B cell (primary cell): ENCODE data around the gene UBA7. TPM values are rescaled to one million over a fixed set of nuclear protein-coding genes. Genes with fewer than 3 reads are reported as not detected.

ENCODE experiments used
- ATAC-seq: fragments of 200-7000 bp; cut with Tn5 transposase; one replicate; pipeline ENCODE4 v1.10.0; 2021; ENCODE audit warnings: low read depth, mild to moderate bottlenecking, moderate number of reproducible peaks, moderate library complexity
- CTCF ChIA-PET: fragments of 350-600 bp; sonication (Branson Sonifier 250); formaldehyde crosslinking; loops from one replicate; lab custom pipeline; 2021; ENCODE audit warnings: antibody characterized with exemption, inconsistent platforms; lab: Charles Lee
- POLR2A ChIA-PET: fragments of 350-600 bp; sonication (Branson Sonifier 250); formaldehyde crosslinking; loops from one replicate; lab custom pipeline; 2021; ENCODE audit warnings: antibody characterized with exemption; lab: Charles Lee
- DNase-seq: peaks from one replicate; pipeline ENCODE4 v3.0.0; 2013
- H2AFZ ChIP-seq: 2 replicates; pipeline ENCODE4 v1.6.1; 2012; ENCODE audit warnings: mild to moderate bottlenecking, low read depth, low read length; ENCODE audit not compliant: insufficient read depth, poor library complexity, severe bottlenecking
- H3K27ac ChIP-seq, 2 donors: 1 replicate in 1 of 2; 2 replicates in 1 of 2; pipeline ENCODE4 v1.5.1; 2012 to 2013; ENCODE audit warnings: low read length in 2 of 2, mild to moderate bottlenecking in 2 of 2, moderate library complexity in 1 of 2
- H3K27me3 ChIP-seq, 4 experiments: fragments of 200-600 bp in 1 of 4; sonication (generic) in 1 of 4; replicated peaks in 1 of 4; 1 replicate in 2 of 4; 2 replicates in 2 of 4; pipeline versions ENCODE4 v1.6.1 to v1.7.0; 2013 to 2016; ENCODE audit warnings: low read length in 3 of 4, mild to moderate bottlenecking in 2 of 4, mixed read lengths in 1 of 4, moderate library complexity in 1 of 4; ENCODE audit not compliant: insufficient read depth in 4 of 4, control insufficient read depth in 3 of 4; ENCODE audit errors: control extremely low read depth in 1 of 4
- H3K36me3 ChIP-seq, 2 experiments: replicated peaks in 1 of 2; 1 replicate in 1 of 2; 2 replicates in 1 of 2; pipeline versions ENCODE4 v1.6.1 to v1.7.1; 2013; ENCODE audit warnings: low read length in 1 of 2; ENCODE audit not compliant: insufficient read depth in 2 of 2, control insufficient read depth in 1 of 2; ENCODE audit errors: control extremely low read depth in 1 of 2, extremely low read depth in 1 of 2
- H3K4me1 ChIP-seq, 2 donors: fragments of 200-600 bp in 1 of 2; sonication (generic) in 1 of 2; 1 replicate in 1 of 2; 2 replicates in 1 of 2; pipeline versions ENCODE4 v1.5.1 to v1.6.1; 2013 to 2017; ENCODE audit warnings: low read length in 2 of 2; ENCODE audit not compliant: control insufficient read depth in 2 of 2, insufficient read depth in 2 of 2
- H3K4me2 ChIP-seq: replicated peaks from 2 replicates; pipeline ENCODE3; 2012; ENCODE audit warnings: mild to moderate bottlenecking, low read depth, low read length; ENCODE audit not compliant: poor library complexity, severe bottlenecking
- H3K4me3 ChIP-seq, 5 experiments: fragments of 200-600 bp in 1 of 5; sonication (generic) in 1 of 5; 1 replicate in 3 of 5; 2 replicates in 2 of 5; pipeline versions ENCODE4 v1.5.1 to v1.7.0; 2011 to 2016; ENCODE audit warnings: low read length in 4 of 5, mild to moderate bottlenecking in 4 of 5, low read depth in 2 of 5, control low read depth in 1 of 5, moderate library complexity in 1 of 5; ENCODE audit not compliant: insufficient read depth in 1 of 5; ENCODE audit errors: control extremely low read depth in 1 of 5, extremely low read depth in 1 of 5
- H3K79me2 ChIP-seq: fragments of 200-600 bp; sonication (generic); one replicate; pipeline ENCODE4 v1.6.0; 2016; ENCODE audit warnings: low read length; ENCODE audit not compliant: control insufficient read depth, insufficient read depth
- H3K9ac ChIP-seq: fragments of 200-600 bp; sonication (generic); 2 replicates; pipeline ENCODE4 v1.6.1; 2017; ENCODE audit warnings: mild to moderate bottlenecking, low read length, moderate library complexity
- H3K9me3 ChIP-seq, 3 donors: one replicate each; pipeline versions ENCODE4 v1.6.1 to v1.7.1; 2013; ENCODE audit warnings: low read length in 2 of 3; ENCODE audit not compliant: control insufficient read depth in 2 of 3, insufficient read depth in 1 of 3; ENCODE audit errors: control extremely low read depth in 1 of 3
- H4K20me1 ChIP-seq: 2 replicates; pipeline ENCODE4 v1.6.0; 2012; ENCODE audit warnings: mild to moderate bottlenecking, low read length; ENCODE audit not compliant: insufficient read depth, control insufficient read depth, poor library complexity, severe bottlenecking
- H3K27ac Mint-ChIP-seq: one replicate; pipeline ENCODE4 v1.8.0; 2021; ENCODE audit warnings: mixed read lengths
- H3K27me3 Mint-ChIP-seq: one replicate; pipeline ENCODE4 v1.8.0; 2021; ENCODE audit warnings: mixed read lengths
- H3K4me1 Mint-ChIP-seq: one replicate; pipeline ENCODE4 v1.8.0; 2021; ENCODE audit warnings: mixed read lengths
- H3K4me3 Mint-ChIP-seq: one replicate; pipeline ENCODE4 v1.8.0; 2021; ENCODE audit warnings: mixed read lengths
- H3K9me3 Mint-ChIP-seq: one replicate; pipeline ENCODE4 v1.8.0; 2022; ENCODE audit warnings: mixed read lengths; ENCODE audit not compliant: insufficient read depth
- CTCF ChIP-seq: fragments of 200-600 bp; IDR thresholded peaks from one replicate; pipeline ENCODE4 v1.8.0; 2022; ENCODE audit warnings: antibody characterized with exemption, mild to moderate bottlenecking
- EZH2 ChIP-seq: IDR thresholded peaks from 2 replicates; pipeline ENCODE4 v1.6.1; 2012; ENCODE audit warnings: borderline replicate concordance, low read depth, mild to moderate bottlenecking, moderate library complexity, low read length; ENCODE audit not compliant: insufficient read depth, poor library complexity, severe bottlenecking
- WGBS: methylation state at CpG from one replicate; pipeline ENCODE4 v1.1.5; 2013; ENCODE audit warnings: missing lambda C conversion rate; ENCODE audit not compliant: insufficient coverage; 5-methylcytosine and 5-hydroxymethylcytosine counted together
- intact Hi-C: fragments of 100-400 bp; cut with micrococcal nuclease; formaldehyde crosslinking; loops from one replicate; pipeline ENCODE4 v1.10.0; 2022
- polyA plus RNA-seq: library from polyadenylated mRNA; depleted of rRNA; stranded (reverse); fragments of >200 nt; gene quantifications from 2 replicates; pipeline ENCODE4 v1.2.3, GENCODE V29; 2012
- total RNA-seq, 2 donors: library from RNA; stranded (reverse); fragments of 120-200 nt in 1 of 2; gene quantifications; 1 replicate in 1 of 2; 2 replicates in 1 of 2; pipeline versions ENCODE4 v1.2.3 to v1.2.4, GENCODE V29; 2013 to 2022

The UBA7 gene
- total and polyA plus RNA-seq, 2 donors (not counting 1 experiment from before 2014, with no cell fraction given): 418 to 943 TPM

GRCh38 chr3:49859576-49860305 lies 46.0 kb upstream of the UBA7 start:
- H3K79me2 ChIP-seq: peaks cover 5% of the 10 kb centered on the region
- Mint-ChIP-seq H3K9me3 (no peaks in the 10 kb centered on the region), H3K4me3 (no peak overlapping the region), H3K27ac (no peak overlapping the region), H3K27me3 (peaks cover 9% of the 10 kb centered on the region), H3K4me1 (peaks cover 11% of the 10 kb centered on the region)
- H3K4me1 ChIP-seq: peaks cover 10 to 15% of the 10 kb centered on the region in 2 donors
- no peak overlapping the region for H3K9ac ChIP-seq
- intact Hi-C loops: no loop called here
- DNase-seq (no peak), ATAC-seq (no peak)
- no peaks in the 10 kb centered on the region for H3K9me3 ChIP-seq
- POLR2A ChIA-PET: no interaction called here
- no peak overlapping the region for H3K27ac ChIP-seq
- no peaks in the 10 kb centered on the region for H3K36me3 ChIP-seq
- no peaks in the 10 kb centered on the region for H4K20me1 ChIP-seq
- no peak overlapping the region for H2AFZ ChIP-seq
- WGBS: 91% methylated on average over 11 of the region's 12 CpGs
- CTCF ChIA-PET: no interaction called here
- TF ChIP-seq EZH2 (no peak), CTCF (no peak)
- no peak overlapping the region for H3K4me3 ChIP-seq
- peaks cover 0 to 11% (median 0%) of the 10 kb centered on the region in 4 experiments for H3K27me3 ChIP-seq
- H3K4me2 ChIP-seq: no peak overlapping the region
